ENCODE results near the gene AFAP1.

AFAP1 gene

GRCh38 chr4:7801641-7802040 is 138.0 kb downstream of the AFAP1 start:
- H3F3A ChIP-seq (ENCODE audit: low read depth): no peaks in the 10 kb centered on the region
- no peaks in the 10 kb centered on the region for H3K36me3 ChIP-seq (ENCODE audit: insufficient read depth, low read length)
- H4K20me1 ChIP-seq (ENCODE audit: insufficient read depth, low read length, poor library complexity, severe bottlenecking): no peaks in the 10 kb centered on the region
- H3K79me2 ChIP-seq (ENCODE audit: insufficient read depth, low read length): no peaks in the 10 kb centered on the region
- TF ChIP-seq EZH2phosphoT487 (IDR thresholded peaks at IDR 0.05; ENCODE audit: borderline replicate concordance) (no peak), CTCF (conservative IDR thresholded peaks at IDR 0.05; ENCODE audit: low read length) (no peak)
- no peak overlapping the region for H3K4me3 ChIP-seq (ENCODE audit: low read length, poor library complexity, severe bottlenecking)
- H3K9me3 ChIP-seq (ENCODE audit: insufficient read depth, low read depth, low read length): no peaks in the 10 kb centered on the region
- H2AFZ ChIP-seq (ENCODE audit: low read length): no peak overlapping the region
- no peak overlapping the region for H3K4me2 ChIP-seq (ENCODE audit: low read depth, low read length, poor library complexity, severe bottlenecking)
- H3K27me3 ChIP-seq (ENCODE audit: insufficient read depth, low read length, poor library complexity, severe bottlenecking): no peaks in the 10 kb centered on the region
- no peak overlapping the region for H3K9ac ChIP-seq (ENCODE audit: low read depth, low read length, poor library complexity, severe bottlenecking)
- no peaks in the 10 kb centered on the region for H3K9me2 ChIP-seq (replicated peaks; ENCODE audit: low read depth, low read length)
- no peaks in the 10 kb centered on the region for H3K4me1 ChIP-seq (ENCODE audit: insufficient read depth, low read length, poor library complexity, severe bottlenecking)

GRCh38 chr4:7801001-7801400 is 138.7 kb downstream of the AFAP1 start:
- no peaks in the 10 kb centered on the region for H3K4me1 ChIP-seq (ENCODE audit: insufficient read depth, low read length, poor library complexity, severe bottlenecking)
- no peaks in the 10 kb centered on the region for H3F3A ChIP-seq (ENCODE audit: low read depth)
- H3K4me3 ChIP-seq (ENCODE audit: low read length, poor library complexity, severe bottlenecking): no peak overlapping the region

GRCh38 chr4:7800410-7800809 is 139.3 kb downstream of the AFAP1 start:
- TF ChIP-seq CTCF (conservative IDR thresholded peaks at IDR 0.05; ENCODE audit: low read length) (no peak), EZH2phosphoT487 (IDR thresholded peaks at IDR 0.05; ENCODE audit: borderline replicate concordance) (no peak)
- no peak overlapping the region for H3K9ac ChIP-seq (ENCODE audit: low read depth, low read length, poor library complexity, severe bottlenecking)
- H3K79me2 ChIP-seq (ENCODE audit: insufficient read depth, low read length): no peaks in the 10 kb centered on the region
- no peaks in the 10 kb centered on the region for H3F3A ChIP-seq (ENCODE audit: low read depth)
- no peaks in the 10 kb centered on the region for H3K27me3 ChIP-seq (ENCODE audit: insufficient read depth, low read length, poor library complexity, severe bottlenecking)
- no peak overlapping the region for H2AFZ ChIP-seq (ENCODE audit: low read length)
- no peaks in the 10 kb centered on the region for H3K4me1 ChIP-seq (ENCODE audit: insufficient read depth, low read length, poor library complexity, severe bottlenecking)
- no peak overlapping the region for H3K4me2 ChIP-seq (ENCODE audit: low read depth, low read length, poor library complexity, severe bottlenecking)
- H3K4me3 ChIP-seq (ENCODE audit: low read length, poor library complexity, severe bottlenecking): no peak overlapping the region
- H4K20me1 ChIP-seq (ENCODE audit: insufficient read depth, low read length, poor library complexity, severe bottlenecking): no peaks in the 10 kb centered on the region
- H3K9me2 ChIP-seq (replicated peaks; ENCODE audit: low read depth, low read length): no peaks in the 10 kb centered on the region
- H3K9me3 ChIP-seq (ENCODE audit: insufficient read depth, low read depth, low read length): no peaks in the 10 kb centered on the region
- no peaks in the 10 kb centered on the region for H3K36me3 ChIP-seq (ENCODE audit: insufficient read depth, low read length)

More at GRCh38 chr4:7801001-7801400, 138.7 kb downstream of the AFAP1 start:
- Histone ChIP-seq H3K79me2 (ENCODE audit: insufficient read depth, low read length) (no peaks in the 10 kb centered on the region), H3K27me3 (ENCODE audit: insufficient read depth, low read length, poor library complexity, severe bottlenecking) (no peaks in the 10 kb centered on the region), H4K20me1 (ENCODE audit: insufficient read depth, low read length, poor library complexity, severe bottlenecking) (no peaks in the 10 kb centered on the region), H3K36me3 (ENCODE audit: insufficient read depth, low read length) (no peaks in the 10 kb centered on the region), H3K9me2 (replicated peaks; ENCODE audit: low read depth, low read length) (no peaks in the 10 kb centered on the region), H3K4me2 (ENCODE audit: low read depth, low read length, poor library complexity, severe bottlenecking) (no peak overlapping the region), H3K9ac (ENCODE audit: low read depth, low read length, poor library complexity, severe bottlenecking) (no peak overlapping the region), H3K9me3 (ENCODE audit: insufficient read depth, low read depth, low read length) (no peaks in the 10 kb centered on the region), H2AFZ (ENCODE audit: low read length) (no peak overlapping the region)
- TF ChIP-seq CTCF (conservative IDR thresholded peaks at IDR 0.05; ENCODE audit: low read length) (no peak), EZH2phosphoT487 (IDR thresholded peaks at IDR 0.05; ENCODE audit: borderline replicate concordance) (no peak)

Data from Loucy (cell line).